A549 (cell line): ENCODE data around the gene KRT77.

Experiments
- TF ChIP-seq, protein P1 (sequence below): IDR thresholded peaks from 2 replicates; pipeline ENCODE4 v1.6.1; 2012; ENCODE audit warnings: low read depth, borderline replicate concordance
- TF ChIP-seq, protein P2 (sequence below): fragments of >200 bp; sonication (Bioruptor Twin); formaldehyde crosslinking; IDR thresholded peaks from 3 replicates; pipeline ENCODE4 v1.5.1; 2016

DNA sequence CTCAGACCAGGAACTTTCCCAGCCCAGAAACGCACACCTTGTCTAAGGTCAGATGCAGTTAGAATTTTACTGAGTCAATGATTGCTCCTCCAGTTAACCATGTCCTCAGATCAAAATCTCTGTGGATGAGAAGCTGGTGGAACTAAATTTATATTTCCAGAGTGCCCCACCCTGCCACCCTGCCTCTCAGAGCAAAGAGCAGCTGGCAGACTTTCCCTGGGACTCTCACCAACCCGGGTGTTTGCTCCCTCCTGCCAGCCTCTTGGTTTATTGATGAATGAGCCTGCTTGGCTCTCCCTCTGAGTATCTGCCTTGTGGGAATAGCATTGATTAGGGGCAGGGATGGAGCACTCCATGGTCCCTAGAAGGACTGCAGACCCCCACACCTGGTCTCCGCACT lies 17.3 kb downstream of the KRT77 start:
- TF ChIP-seq, protein P1, sequence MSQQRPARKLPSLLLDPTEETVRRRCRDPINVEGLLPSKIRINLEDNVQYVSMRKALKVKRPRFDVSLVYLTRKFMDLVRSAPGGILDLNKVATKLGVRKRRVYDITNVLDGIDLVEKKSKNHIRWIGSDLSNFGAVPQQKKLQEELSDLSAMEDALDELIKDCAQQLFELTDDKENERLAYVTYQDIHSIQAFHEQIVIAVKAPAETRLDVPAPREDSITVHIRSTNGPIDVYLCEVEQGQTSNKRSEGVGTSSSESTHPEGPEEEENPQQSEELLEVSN = no peak
- TF ChIP-seq, protein P2, sequence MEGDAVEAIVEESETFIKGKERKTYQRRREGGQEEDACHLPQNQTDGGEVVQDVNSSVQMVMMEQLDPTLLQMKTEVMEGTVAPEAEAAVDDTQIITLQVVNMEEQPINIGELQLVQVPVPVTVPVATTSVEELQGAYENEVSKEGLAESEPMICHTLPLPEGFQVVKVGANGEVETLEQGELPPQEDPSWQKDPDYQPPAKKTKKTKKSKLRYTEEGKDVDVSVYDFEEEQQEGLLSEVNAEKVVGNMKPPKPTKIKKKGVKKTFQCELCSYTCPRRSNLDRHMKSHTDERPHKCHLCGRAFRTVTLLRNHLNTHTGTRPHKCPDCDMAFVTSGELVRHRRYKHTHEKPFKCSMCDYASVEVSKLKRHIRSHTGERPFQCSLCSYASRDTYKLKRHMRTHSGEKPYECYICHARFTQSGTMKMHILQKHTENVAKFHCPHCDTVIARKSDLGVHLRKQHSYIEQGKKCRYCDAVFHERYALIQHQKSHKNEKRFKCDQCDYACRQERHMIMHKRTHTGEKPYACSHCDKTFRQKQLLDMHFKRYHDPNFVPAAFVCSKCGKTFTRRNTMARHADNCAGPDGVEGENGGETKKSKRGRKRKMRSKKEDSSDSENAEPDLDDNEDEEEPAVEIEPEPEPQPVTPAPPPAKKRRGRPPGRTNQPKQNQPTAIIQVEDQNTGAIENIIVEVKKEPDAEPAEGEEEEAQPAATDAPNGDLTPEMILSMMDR = no peak
